Peyer's patch (tissue), 4 donors: ENCODE data around the gene EIF3J.

Experiments used
- CTCF ChIP-seq, 6 experiments: fragments of 450-650 bp in 4 of 6; fragments of 200-600 bp in 2 of 6; sonication (generic) in 1 of 6; IDR thresholded peaks; one replicate each; pipeline ENCODE4 v1.5.1; 2017 to 2019; ENCODE audit warnings: antibody characterized with exemption in 6 of 6, mild to moderate bottlenecking in 3 of 6, moderate library complexity in 1 of 6
- POLR2A ChIP-seq, 2 donors: fragments of 450-650 bp; IDR thresholded peaks; one replicate each; pipeline ENCODE4 v1.5.1; 2017; ENCODE audit warnings: antibody characterized with exemption in 2 of 2, mild to moderate bottlenecking in 2 of 2, moderate library complexity in 2 of 2

GRCh38 chr15:44585633-44586032 lies 48.7 kb downstream of the EIF3J start:
- TF ChIP-seq CTCF (IDR thresholded peaks at IDR 0.05) (no peak), POLR2A (IDR thresholded peaks at IDR 0.05) (no peak)
